SK-N-SH treated with all-trans-retinoic acid at 6 μM for 48 hours (cell line): ENCODE data around the gene GGA2.

Source experiments
- ATAC-seq: fragments of 200-7000 bp; cut with Tn5 transposase; 3 replicates; pipeline ENCODE4 v1.9.1; 2020; ENCODE audit warnings: mild to moderate bottlenecking, moderate library complexity
- ARNTL ChIP-seq: fragments of 450-650 bp; formaldehyde crosslinking; IDR thresholded peaks from 2 replicates; pipeline ENCODE4 v1.5.0; 2020; ENCODE audit warnings: low read depth, mild to moderate bottlenecking, moderate library complexity, borderline replicate concordance
- CREB5 ChIP-seq: fragments of 250-450 bp; sonication (Bioruptor Pico); IDR thresholded peaks from 2 replicates; pipeline ENCODE4 v1.5.1; 2020; ENCODE audit warnings: low read depth, mild to moderate bottlenecking, moderate library complexity
- CSDC2 ChIP-seq: fragments of 250-450 bp; sonication (Bioruptor Pico); IDR thresholded peaks from 2 replicates; pipeline ENCODE4 v1.5.0; 2020; ENCODE audit warnings: mild to moderate bottlenecking, moderate library complexity
- CSRNP3 ChIP-seq: fragments of 250-450 bp; sonication (Bioruptor Pico); IDR thresholded peaks from 2 replicates; pipeline ENCODE4 v1.5.1; 2021; ENCODE audit warnings: mild to moderate bottlenecking, moderate library complexity
- ESRRG ChIP-seq: fragments of 250-450 bp; sonication (Bioruptor Pico); IDR thresholded peaks from 2 replicates; pipeline ENCODE4 v1.6.1; 2021; ENCODE audit warnings: mild to moderate bottlenecking
- GLIS3 ChIP-seq: fragments of 250-450 bp; sonication (Bioruptor Pico); IDR thresholded peaks from 2 replicates; pipeline ENCODE4 v1.5.0; 2020; ENCODE audit warnings: mild to moderate bottlenecking, moderate library complexity
- ISL1 ChIP-seq: fragments of 250-450 bp; sonication (Bioruptor Pico); IDR thresholded peaks from 2 replicates; pipeline ENCODE4 v2.1.2; 2022; ENCODE audit warnings: mild to moderate bottlenecking, moderate library complexity
- OSR1 ChIP-seq: fragments of 250-450 bp; sonication (Bioruptor Pico); IDR thresholded peaks from 2 replicates; pipeline ENCODE4 v1.8.0; 2022; ENCODE audit warnings: moderate library complexity, mild to moderate bottlenecking, inconsistent platforms
- PATZ1 ChIP-seq: fragments of 250-450 bp; sonication (Bioruptor Pico); IDR thresholded peaks from 2 replicates; pipeline ENCODE4 v1.8.0; 2020; ENCODE audit warnings: mild to moderate bottlenecking, moderate library complexity, borderline replicate concordance
- POU6F1 ChIP-seq: fragments of 250-450 bp; sonication (Bioruptor Pico); IDR thresholded peaks from 2 replicates; pipeline ENCODE4 v1.8.0; 2021; ENCODE audit warnings: low read depth, mild to moderate bottlenecking, moderate library complexity, borderline replicate concordance
- PPARA ChIP-seq: fragments of 250-450 bp; sonication (Bioruptor Pico); IDR thresholded peaks from 2 replicates; pipeline ENCODE4 v1.5.0; 2020; ENCODE audit warnings: mild to moderate bottlenecking, borderline replicate concordance
- RARB ChIP-seq: fragments of 250-450 bp; sonication (Bioruptor Pico); IDR thresholded peaks from 2 replicates; pipeline ENCODE4 v1.8.0; 2021; ENCODE audit warnings: mild to moderate bottlenecking, moderate library complexity
- SNAI2 ChIP-seq: fragments of 250-450 bp; sonication (Bioruptor Pico); IDR thresholded peaks from 2 replicates; pipeline ENCODE4 v1.5.0; 2020; ENCODE audit warnings: mild to moderate bottlenecking, moderate library complexity
- TCF4 ChIP-seq: fragments of 250-450 bp; sonication (Bioruptor Pico); IDR thresholded peaks from 2 replicates; pipeline ENCODE4 v1.8.0; 2021; ENCODE audit warnings: mild to moderate bottlenecking, moderate library complexity, borderline replicate concordance
- TOX ChIP-seq: fragments of 250-450 bp; sonication (Bioruptor Pico); IDR thresholded peaks from 2 replicates; pipeline ENCODE4 v1.8.0; 2021; ENCODE audit warnings: mild to moderate bottlenecking, moderate library complexity, borderline replicate concordance
- TSHZ2 ChIP-seq: fragments of 250-450 bp; sonication (Bioruptor Pico); IDR thresholded peaks from 2 replicates; pipeline ENCODE4 v1.5.0; 2020; ENCODE audit warnings: mild to moderate bottlenecking, moderate library complexity
- ZC3H10 ChIP-seq: fragments of 250-450 bp; sonication (Bioruptor Pico); IDR thresholded peaks from 2 replicates; pipeline ENCODE4 v1.5.1; 2021; ENCODE audit warnings: mild to moderate bottlenecking, moderate library complexity
- ZFP3 ChIP-seq: fragments of 250-450 bp; sonication (Bioruptor Pico); IDR thresholded peaks from 2 replicates; pipeline ENCODE4 v1.5.0; 2020; ENCODE audit warnings: mild to moderate bottlenecking, moderate library complexity
- ZFP30 ChIP-seq: fragments of 450-650 bp; formaldehyde crosslinking; IDR thresholded peaks from 2 replicates; pipeline ENCODE4 v1.5.0; 2022; ENCODE audit warnings: mild to moderate bottlenecking, moderate library complexity
- ZNF565 ChIP-seq: fragments of 450-650 bp; formaldehyde crosslinking; conservative IDR thresholded peaks from 2 replicates; pipeline ENCODE4 v1.5.0; 2020; ENCODE audit warnings: low read depth, mild to moderate bottlenecking, moderate library complexity
- ZNF70 ChIP-seq: fragments of 450-650 bp; formaldehyde crosslinking; IDR thresholded peaks from 2 replicates; pipeline ENCODE4 v1.5.0; 2020; ENCODE audit warnings: mild to moderate bottlenecking, moderate library complexity

The GGA2 gene

GRCh38 chr16:23516366-23517137 lies 6.3 kb upstream of the GGA2 start:
- ATAC-seq, result no peak
- TF ChIP-seq ZFP30 (CRISPR knock-in tag) (no peak), CREB5 (no peak), PATZ1 (no peak), OSR1 (no peak), RARB (no peak), SNAI2 (CRISPR knock-in tag) (no peak), TOX (no peak), ZNF70 (CRISPR knock-in tag) (no peak), ZNF565 (no peak), PPARA (CRISPR knock-in tag) (no peak), GLIS3 (CRISPR knock-in tag) (no peak), ZFP3 (no peak), TCF4 (CRISPR knock-in tag) (no peak), ESRRG (CRISPR knock-in tag) (no peak), POU6F1 (CRISPR knock-in tag) (no peak), ZC3H10 (CRISPR knock-in tag) (no peak), TSHZ2 (CRISPR knock-in tag) (no peak), ISL1 (CRISPR knock-in tag) (no peak)

GRCh38 chr16:23515881-23516280 lies 5.6 kb upstream of the GGA2 start:
- ATAC-seq, result no peak
- TF ChIP-seq TSHZ2 (CRISPR knock-in tag) (no peak), ISL1 (CRISPR knock-in tag) (no peak), CSDC2 (no peak), ZFP30 (CRISPR knock-in tag) (no peak), RARB (no peak), CSRNP3 (CRISPR knock-in tag) (no peak), PPARA (CRISPR knock-in tag) (no peak), TOX (no peak), CREB5 (no peak), ARNTL (CRISPR knock-in tag) (no peak), ZC3H10 (CRISPR knock-in tag) (no peak), TCF4 (CRISPR knock-in tag) (no peak), ZNF70 (CRISPR knock-in tag) (no peak), POU6F1 (CRISPR knock-in tag) (no peak), PATZ1 (no peak)
